GM19328 (cell line): ENCODE results near the gene B4GALNT4.
"Not testable (repeated sequence)": the region's sequence is repeated elsewhere in the genome, so short reads cannot be mapped to it uniquely, and the experiment has no call there.

Experiments
- ATAC-seq: cut with Tn5 transposase; IDR thresholded peaks from one replicate; pipeline ENCODE4 v1.9.1; 2021; ENCODE audit warnings: mild to moderate bottlenecking, moderate library complexity; ENCODE audit not compliant: unreplicated experiment

Gene B4GALNT4

GRCh38 chr11:357582-357981 is 11.7 kb upstream of the B4GALNT4 start:
- ATAC-seq = no peak

- ATAC-seq = no peak
Measured at GRCh38 chr11:358129-358800, 11.0 kb upstream of the B4GALNT4 start.

GRCh38 chr11:359181-359714 is 10.1 kb upstream of the B4GALNT4 start:
- no peak for ATAC-seq

- ATAC-seq = no peak
Measured at GRCh38 chr11:360326-361280, 8.7 kb upstream of the B4GALNT4 start.

GRCh38 chr11:362642-363442 is 6.5 kb upstream of the B4GALNT4 start:
- no peak for ATAC-seq

GRCh38 chr11:363443-363805 is 5.9 kb upstream of the B4GALNT4 start:
- ATAC-seq = not testable (repeated sequence)

GRCh38 chr11:363948-364761 is 5.1 kb upstream of the B4GALNT4 start:
- ATAC-seq = no peak

GRCh38 chr11:364991-365725 is 4.1 kb upstream of the B4GALNT4 start:
- ATAC-seq = no peak

- ATAC-seq = no peak
Measured at GRCh38 chr11:365831-366230, 3.5 kb upstream of the B4GALNT4 start.

GRCh38 chr11:367956-368413 is 1.3 kb upstream of the B4GALNT4 start:
- ATAC-seq = no peak

- ATAC-seq = no peak
Measured at GRCh38 chr11:368414-369335, 624 bp upstream of the B4GALNT4 start.

- no peak for ATAC-seq
Measured at GRCh38 chr11:370070-370941, 1.0 kb downstream of the B4GALNT4 start.

GRCh38 chr11:371051-371450 is 1.8 kb downstream of the B4GALNT4 start:
- no peak for ATAC-seq

GRCh38 chr11:371716-372590 is 2.7 kb downstream of the B4GALNT4 start:
- no peak for ATAC-seq

GRCh38 chr11:372809-373715 is 3.8 kb downstream of the B4GALNT4 start:
- no peak for ATAC-seq
